ENCODE data around the gene SPP1.

- TF ChIP-seq JUND (IDR thresholded peaks at IDR 0.05; ENCODE audit: borderline replicate concordance, low read depth, low read length) (no peak), JUND (tag; IDR thresholded peaks at IDR 0.05; ENCODE audit: borderline replicate concordance, low read depth, low read length) (no peak), IRF2 (CRISPR knock-in tag; IDR thresholded peaks at IDR 0.05) (no peak), ZNF184 (CRISPR knock-in tag; IDR thresholded peaks at IDR 0.05) (no peak), SIN3A (IDR thresholded peaks at IDR 0.05; ENCODE audit: borderline replicate concordance in 2 of 2, control insufficient read depth in 1 of 2, low read depth in 2 of 2, low read length in 2 of 2) (no peak), TCF7 (IDR thresholded peaks at IDR 0.05; ENCODE audit: borderline replicate concordance) (no peak), ZNF695 (CRISPR knock-in tag; IDR thresholded peaks at IDR 0.05) (no peak), CTCF (IDR thresholded peaks at IDR 0.05 in 2 of 3, conservative IDR thresholded peaks at IDR 0.05 in 1 of 3; ENCODE audit: insufficient read depth in 2 of 3, low read depth in 1 of 3, low read length in 3 of 3) (no peak), ZNF197 (CRISPR knock-in tag; IDR thresholded peaks at IDR 0.05; ENCODE audit: low read depth) (no peak)
Measured at GRCh38 chr4:87932718-87933141, 42.8 kb upstream of the SPP1 start.

All from K562 (cell line).